ENCODE measurements around the gene FAM177B.
A peak's percentile ranks its signal among the peaks of the same experiment; 100 is the strongest.

FAM177B gene

DNA sequence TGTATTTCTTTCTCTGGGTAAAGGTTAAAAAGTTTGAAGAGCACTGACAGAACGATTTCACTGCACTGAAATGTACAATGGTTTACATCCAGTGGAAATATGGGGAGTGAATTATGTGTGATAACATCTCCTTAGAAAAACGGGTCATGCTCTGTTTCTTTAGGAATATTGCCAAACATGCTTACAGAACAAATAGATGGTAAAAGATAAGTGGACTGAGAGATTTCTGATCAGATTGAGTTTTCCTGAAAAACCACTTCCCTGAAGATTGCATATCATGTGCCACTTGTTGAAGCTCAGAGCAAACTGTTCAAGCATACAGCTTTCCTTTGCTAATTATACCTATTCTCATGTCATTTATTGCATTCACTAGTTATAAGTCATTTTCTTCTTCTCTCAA, 47.9 kb downstream of the FAM177B start:
- TF ChIP-seq, protein P1, sequence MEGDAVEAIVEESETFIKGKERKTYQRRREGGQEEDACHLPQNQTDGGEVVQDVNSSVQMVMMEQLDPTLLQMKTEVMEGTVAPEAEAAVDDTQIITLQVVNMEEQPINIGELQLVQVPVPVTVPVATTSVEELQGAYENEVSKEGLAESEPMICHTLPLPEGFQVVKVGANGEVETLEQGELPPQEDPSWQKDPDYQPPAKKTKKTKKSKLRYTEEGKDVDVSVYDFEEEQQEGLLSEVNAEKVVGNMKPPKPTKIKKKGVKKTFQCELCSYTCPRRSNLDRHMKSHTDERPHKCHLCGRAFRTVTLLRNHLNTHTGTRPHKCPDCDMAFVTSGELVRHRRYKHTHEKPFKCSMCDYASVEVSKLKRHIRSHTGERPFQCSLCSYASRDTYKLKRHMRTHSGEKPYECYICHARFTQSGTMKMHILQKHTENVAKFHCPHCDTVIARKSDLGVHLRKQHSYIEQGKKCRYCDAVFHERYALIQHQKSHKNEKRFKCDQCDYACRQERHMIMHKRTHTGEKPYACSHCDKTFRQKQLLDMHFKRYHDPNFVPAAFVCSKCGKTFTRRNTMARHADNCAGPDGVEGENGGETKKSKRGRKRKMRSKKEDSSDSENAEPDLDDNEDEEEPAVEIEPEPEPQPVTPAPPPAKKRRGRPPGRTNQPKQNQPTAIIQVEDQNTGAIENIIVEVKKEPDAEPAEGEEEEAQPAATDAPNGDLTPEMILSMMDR (IDR thresholded peaks at IDR 0.05; ENCODE audit: insufficient read depth, low read depth, low read length, missing control alignments), result no peak
- no peak for DNase-seq (ENCODE audit: low read depth)
- no peak overlapping the region for H3K4me3 ChIP-seq (ENCODE audit: low read depth, low read length)

DNA sequence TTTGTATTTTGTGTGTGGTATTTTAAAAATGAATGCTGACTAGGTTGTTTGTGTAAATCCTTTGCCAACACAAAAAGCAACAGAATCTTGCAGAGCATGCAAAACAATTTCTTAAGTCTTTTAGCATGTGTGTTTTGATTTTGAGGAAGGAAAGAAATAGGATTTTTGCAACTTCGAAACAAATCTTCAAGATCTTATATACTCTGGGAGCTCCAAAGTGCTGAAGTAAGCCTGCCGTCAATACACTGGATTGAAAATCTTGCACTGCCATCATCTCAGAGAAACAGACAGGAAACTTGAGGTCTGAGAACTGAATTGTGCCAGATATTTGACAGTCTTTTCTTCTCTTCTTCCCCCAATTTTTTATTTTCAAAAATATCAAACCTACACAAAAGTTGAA, 48.5 kb downstream of the FAM177B start:
- DNase-seq (ENCODE audit: low read depth), result no peak
- TF ChIP-seq, protein P1 (IDR thresholded peaks at IDR 0.05; ENCODE audit: insufficient read depth, low read depth, low read length, missing control alignments), result no peak
- H3K4me3 ChIP-seq (ENCODE audit: low read depth, low read length), result no peak overlapping the region

DNA sequence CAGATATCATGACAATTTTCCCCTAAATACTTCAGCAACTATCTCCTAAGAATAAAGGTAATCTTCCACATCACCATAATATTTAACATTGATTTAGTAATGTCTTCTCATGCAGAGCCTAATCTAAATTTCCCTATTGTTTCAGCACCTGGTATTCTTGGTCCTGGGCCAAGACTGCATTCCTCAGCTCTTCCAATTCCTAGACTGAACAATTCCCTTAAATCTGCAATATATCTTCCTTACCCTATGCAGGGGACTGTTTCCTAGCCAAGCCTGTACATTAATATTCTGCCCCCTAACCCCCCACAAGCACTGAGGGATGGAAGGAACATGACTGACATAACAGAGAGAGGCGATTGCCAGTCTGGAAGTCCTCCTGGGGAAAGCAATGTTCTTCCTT, 49.1 kb downstream of the FAM177B start:
- no peak overlapping the region for H3K4me3 ChIP-seq (ENCODE audit: low read depth, low read length)
- no peak for DNase-seq (ENCODE audit: low read depth)
- TF ChIP-seq, protein P1 (IDR thresholded peaks at IDR 0.05; ENCODE audit: insufficient read depth, low read depth, low read length, missing control alignments), result no peak

DNA sequence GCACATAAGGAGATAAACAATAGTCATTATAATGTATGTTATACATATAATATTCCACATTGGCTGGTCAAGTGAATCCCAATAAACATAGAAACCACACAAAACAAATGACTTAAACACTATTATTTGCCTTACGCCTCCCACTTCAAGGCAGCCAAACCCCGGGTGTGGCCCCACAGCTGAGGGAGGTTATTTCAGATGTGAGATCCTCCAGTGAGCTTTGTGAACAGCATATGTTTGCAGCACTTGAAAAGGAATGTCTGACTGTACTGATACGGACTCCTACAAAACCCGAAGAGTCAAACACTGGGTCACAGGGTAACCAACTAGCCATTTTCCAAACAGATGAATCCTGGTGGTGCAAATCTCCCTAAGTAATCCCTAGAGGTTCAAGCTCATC, 50.7 kb downstream of the FAM177B start:
- DNase-seq (ENCODE audit: low read depth), result no peak
- H3K4me3 ChIP-seq (ENCODE audit: low read depth, low read length), result no peak overlapping the region
- TF ChIP-seq, protein P1 (IDR thresholded peaks at IDR 0.05; ENCODE audit: insufficient read depth, low read depth, low read length, missing control alignments), result no peak

DNA sequence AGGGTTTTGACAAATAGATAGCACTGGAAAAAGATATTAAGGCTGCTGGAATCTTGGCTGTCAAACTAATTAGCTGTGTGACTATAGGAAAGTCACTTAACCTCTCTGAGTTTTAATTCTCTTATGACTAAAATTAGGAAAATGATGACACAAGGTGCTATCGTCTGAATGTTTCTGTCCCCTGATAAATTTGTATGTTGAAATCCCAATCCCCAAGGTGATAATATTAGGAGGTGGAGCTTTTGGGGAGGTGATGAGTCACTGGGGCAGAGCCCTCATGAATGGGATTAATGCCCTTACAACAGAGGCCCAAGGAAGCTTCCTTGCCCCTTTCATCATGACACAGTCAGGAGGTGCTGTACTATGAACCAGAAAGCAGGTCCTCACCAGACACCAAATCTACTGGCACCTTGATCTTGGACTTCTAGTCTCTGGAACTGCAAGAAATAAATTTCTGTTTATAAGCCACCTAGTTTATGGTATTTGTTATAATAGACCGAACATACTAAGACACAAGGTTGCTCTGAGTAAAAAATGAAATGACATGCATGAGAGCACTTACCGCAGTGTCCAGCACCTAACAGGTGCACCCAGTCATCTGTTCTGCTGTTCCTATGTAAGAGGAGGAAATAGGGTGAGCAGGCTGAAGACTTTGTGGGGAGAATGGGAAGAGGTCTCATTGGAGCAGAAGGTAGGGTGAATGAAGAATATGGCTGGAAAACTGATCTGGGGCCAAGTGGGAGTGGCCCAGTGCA, 51.6 kb downstream of the FAM177B start:
- DNase-seq (ENCODE audit: low read depth), result peak; percentile 48
- TF ChIP-seq, protein P1 (IDR thresholded peaks at IDR 0.05; ENCODE audit: insufficient read depth, low read depth, low read length, missing control alignments), result no peak

DNA sequence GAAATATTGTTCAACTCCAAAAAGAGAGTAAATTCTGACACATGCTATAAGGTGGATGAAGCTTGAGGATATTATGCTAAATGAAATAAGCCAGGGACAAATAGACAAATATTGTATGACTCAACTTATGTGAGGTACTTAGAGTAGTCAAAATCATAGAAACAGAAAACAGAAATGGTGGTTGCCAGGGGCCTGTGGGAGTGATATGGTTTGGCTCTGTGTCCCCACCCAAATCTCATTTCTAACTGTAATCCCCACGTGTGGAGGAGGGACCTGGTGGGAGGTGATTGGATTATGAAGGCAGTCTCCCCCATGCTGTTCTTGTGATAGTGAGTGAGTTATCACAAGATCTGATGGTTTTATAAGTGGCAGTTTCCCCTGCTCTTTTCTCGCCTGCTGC, 53.1 kb downstream of the FAM177B start:
- H3K4me3 ChIP-seq (ENCODE audit: low read depth, low read length), result no peak overlapping the region
- TF ChIP-seq, protein P1 (IDR thresholded peaks at IDR 0.05; ENCODE audit: insufficient read depth, low read depth, low read length, missing control alignments), result no peak
- DNase-seq (ENCODE audit: low read depth), result no peak

More for the DNA sequence above, 51.6 kb downstream of the FAM177B start:
- no peak overlapping the region for H3K4me3 ChIP-seq (ENCODE audit: low read depth, low read length)

DNA sequence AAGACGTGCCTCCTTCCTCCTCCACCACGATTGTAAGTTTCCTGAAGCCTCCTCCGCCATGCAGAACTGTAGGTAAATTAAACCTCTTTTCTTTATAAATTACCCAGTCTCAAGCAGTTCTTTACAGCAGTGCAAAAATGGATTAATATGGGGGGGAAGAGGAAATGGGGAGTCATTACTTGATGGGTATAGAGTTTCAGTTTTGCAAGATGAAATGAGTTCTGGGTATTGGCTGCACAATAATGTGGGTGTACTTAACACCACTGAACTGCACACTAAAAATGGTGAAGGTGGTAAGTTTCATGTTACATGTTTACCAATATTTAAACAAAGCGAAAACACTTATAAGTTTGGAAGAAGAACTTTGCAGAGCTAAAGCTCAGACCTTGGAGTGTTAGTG, 53.5 kb downstream of the FAM177B start:
- no peak overlapping the region for H3K4me3 ChIP-seq (ENCODE audit: low read depth, low read length)
- TF ChIP-seq, protein P1 (IDR thresholded peaks at IDR 0.05; ENCODE audit: insufficient read depth, low read depth, low read length, missing control alignments), result no peak

More for the DNA sequence above, 53.5 kb downstream of the FAM177B start:
- DNase-seq (ENCODE audit: low read depth), result peak; percentile 31

Measured in GM12865 (cell line).